Upper lobe of right lung (tissue), 1 donor: Measurements from ENCODE around the gene CDCP1. TPM values are rescaled to one million over a fixed set of nuclear protein-coding genes. Genes with fewer than 3 reads are reported as not detected.

Experiments
- ATAC-seq: fragments of 200-7000 bp; cut with Tn5 transposase; one replicate; pipeline ENCODE4 v1.9.1; 2020; ENCODE audit warnings: mild to moderate bottlenecking, moderate library complexity
- DNase-seq: peaks from one replicate; pipeline ENCODE4 v3.0.0-alpha.2; 2020
- H3K27ac ChIP-seq: fragments of 200-600 bp; one replicate; pipeline ENCODE4 v1.8.0; 2022
- H3K27me3 ChIP-seq: fragments of 200-600 bp; one replicate; pipeline ENCODE4 v1.8.0; 2022; ENCODE audit warnings: mild to moderate bottlenecking
- H3K36me3 ChIP-seq: fragments of 200-600 bp; one replicate; pipeline ENCODE4 v1.8.0; 2022
- H3K4me1 ChIP-seq: fragments of 200-600 bp; one replicate; pipeline ENCODE4 v1.8.0; 2022
- H3K4me3 ChIP-seq: fragments of 200-600 bp; one replicate; pipeline ENCODE4 v1.8.0; 2022; ENCODE audit warnings: mild to moderate bottlenecking
- H3K9me3 ChIP-seq: fragments of 200-600 bp; one replicate; pipeline ENCODE4 v1.8.0; 2022
- CTCF ChIP-seq: fragments of 200-600 bp; IDR thresholded peaks from one replicate; pipeline ENCODE4 v1.8.0; 2022; ENCODE audit warnings: antibody characterized with exemption
- intact Hi-C: fragments of 100-400 bp; cut with DNase I; formaldehyde crosslinking; loops from one replicate; pipeline ENCODE4 v1.11.0; 2022
- total RNA-seq: library from RNA; stranded (reverse); fragmentation: NEBNext Ultra II Directional; extraction: Animal tissue kit (Norgen Biotek cat#: 25700); gene quantifications from one replicate; pipeline ENCODE4 v1.2.1, GENCODE V29; 2021
- donor health status: DM: no; HTN: yes; CAD: no; lungs with severe emphysema.

CDCP1 gene
- total RNA-seq, 1 donor from 2014 or later: 19.1 TPM

GRCh38 chr3:45187694-45188141 is 41.5 kb upstream of the CDCP1 start:
- no peak for ATAC-seq
- no peak for DNase-seq
- intact Hi-C loops: no loop called here
- Histone ChIP-seq H3K27me3 (no peaks in the 10 kb centered on the region), H3K4me3 (no peak overlapping the region), H3K27ac (no peak overlapping the region), H3K4me1 (no peaks in the 10 kb centered on the region), H3K9me3 (no peaks in the 10 kb centered on the region), H3K36me3 (no peaks in the 10 kb centered on the region)
- TF ChIP-seq CTCF: no peak

- Histone ChIP-seq H3K9me3 (no peaks in the 10 kb centered on the region), H3K4me1 (no peaks in the 10 kb centered on the region), H3K27me3 (no peaks in the 10 kb centered on the region), H3K36me3 (no peaks in the 10 kb centered on the region), H3K4me3 (no peak overlapping the region), H3K27ac (no peak overlapping the region)
- ATAC-seq (no peak), DNase-seq (no peak)
- intact Hi-C loops: no loop called here
- TF ChIP-seq CTCF: no peak
Measured at GRCh38 chr3:45186871-45187270, 40.7 kb upstream of the CDCP1 start.

GRCh38 chr3:45185461-45185860 is 39.3 kb upstream of the CDCP1 start:
- no peak for TF ChIP-seq CTCF
- H3K36me3 ChIP-seq: no peaks in the 10 kb centered on the region
- H3K27me3 ChIP-seq: no peaks in the 10 kb centered on the region
- ATAC-seq: no peak
- no peak overlapping the region for H3K27ac ChIP-seq
- intact Hi-C loops: no loop called here
- no peak for DNase-seq
- no peak overlapping the region for H3K4me3 ChIP-seq
- H3K9me3 ChIP-seq: no peaks in the 10 kb centered on the region
- H3K4me1 ChIP-seq: no peaks in the 10 kb centered on the region

GRCh38 chr3:45185052-45185451 is 38.9 kb upstream of the CDCP1 start:
- H3K36me3 ChIP-seq: no peaks in the 10 kb centered on the region
- no peaks in the 10 kb centered on the region for H3K4me1 ChIP-seq
- H3K9me3 ChIP-seq: no peaks in the 10 kb centered on the region
- no peak overlapping the region for H3K27ac ChIP-seq
- ATAC-seq (no peak), DNase-seq (no peak)
- no peaks in the 10 kb centered on the region for H3K27me3 ChIP-seq
- TF ChIP-seq CTCF: no peak
- H3K4me3 ChIP-seq: no peak overlapping the region
- intact Hi-C loops: no loop called here

GRCh38 chr3:45183872-45184262 is 37.7 kb upstream of the CDCP1 start:
- no peak for TF ChIP-seq CTCF
- Histone ChIP-seq H3K9me3 (no peaks in the 10 kb centered on the region), H3K36me3 (no peaks in the 10 kb centered on the region), H3K4me3 (no peak overlapping the region), H3K4me1 (no peaks in the 10 kb centered on the region), H3K27ac (no peak overlapping the region), H3K27me3 (no peaks in the 10 kb centered on the region)
- ATAC-seq (no peak), DNase-seq (no peak)
- intact Hi-C loops: no loop called here
